NOMO-1 treated with DMSO at 0.1 percent for 48 hours (cell line): ENCODE data around the gene DDT.
"Not testable (repeated sequence)": the region's sequence is repeated elsewhere in the genome, so short reads cannot be mapped to it uniquely, and the experiment has no call there.

ENCODE experiments used
- DNase-seq: peaks from one replicate; lab custom pipeline; 2025; ENCODE audit not compliant: unreplicated experiment; lab: John Stamatoyannopoulos, UW

The DDT gene

GRCh38 chr22:23989583-23990244 lies 15.5 kb upstream of the DDT start:
- not testable (repeated sequence) for DNase-seq

- not testable (repeated sequence) for DNase-seq
These were observed 12.4 kb upstream of the DDT start for GRCh38 chr22:23986538-23987178.

- not testable (repeated sequence) for DNase-seq
These were observed 11.8 kb upstream of the DDT start for GRCh38 chr22:23986089-23986488.

DNA sequence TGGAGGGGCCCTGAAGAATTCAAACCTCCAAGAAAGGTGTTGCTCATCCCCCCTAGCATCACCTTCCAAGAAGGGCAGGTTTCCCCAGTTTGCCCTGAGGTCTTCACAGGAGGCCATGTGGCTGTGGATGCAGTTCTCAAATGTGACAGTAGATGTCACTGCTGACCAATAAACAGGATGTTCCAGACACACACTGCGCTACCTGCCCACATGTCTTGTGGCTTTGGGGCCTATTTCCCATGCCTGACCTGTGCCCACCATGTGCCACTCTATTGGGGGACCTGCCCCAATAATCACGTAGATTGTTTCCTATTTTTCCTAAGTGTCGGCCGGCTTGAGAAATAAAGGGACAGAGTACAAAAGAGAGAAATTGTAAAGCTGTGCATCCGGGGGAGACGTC lies 10.2 kb upstream of the DDT start:
- DNase-seq = peak; percentile 35

- DNase-seq = not testable (repeated sequence)
These were observed 6.3 kb upstream of the DDT start for GRCh38 chr22:23980567-23980966.

DNA sequence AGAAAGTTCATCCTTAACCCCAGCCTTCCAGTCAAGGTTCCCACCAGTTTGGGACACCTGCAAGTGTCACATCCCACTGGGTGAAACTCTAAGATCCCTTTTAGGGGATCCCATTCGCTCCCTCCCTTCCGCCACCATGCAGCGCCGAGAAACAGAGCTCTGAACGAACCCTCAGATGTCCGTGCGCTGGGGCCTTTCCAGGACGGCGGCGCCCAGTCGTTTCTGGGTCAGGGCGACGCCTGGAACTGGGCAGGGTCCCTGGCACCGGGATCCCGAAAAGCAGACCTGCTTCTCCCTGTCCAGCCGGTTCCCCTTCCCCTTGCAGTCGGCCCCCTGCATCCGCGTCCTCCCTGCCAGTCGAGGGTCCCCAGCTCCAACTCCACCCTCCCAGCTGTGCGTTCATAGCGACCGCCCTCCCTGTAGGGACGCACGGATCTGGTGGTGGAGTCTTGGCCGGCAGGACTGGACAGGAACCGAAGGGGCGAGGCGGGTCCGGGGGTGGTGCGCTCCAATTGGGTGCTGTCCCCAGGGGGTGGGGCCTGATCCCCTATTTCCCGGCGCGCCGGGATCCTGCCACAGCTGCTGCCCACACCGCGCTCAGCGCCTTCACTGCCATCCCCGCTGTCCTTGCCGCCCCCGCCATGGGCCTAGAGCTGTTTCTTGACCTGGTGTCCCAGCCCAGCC lies 5.5 kb upstream of the DDT start, which contains the start of gene GSTT2:
Gene GSTT2 (plus strand): TSS at position 578 of the 684 bp plus-strand sequence.
- not testable (repeated sequence) for DNase-seq

GRCh38 chr22:23977304-23977703 lies 3.1 kb upstream of the DDT start:
- not testable (repeated sequence) for DNase-seq

DNA sequence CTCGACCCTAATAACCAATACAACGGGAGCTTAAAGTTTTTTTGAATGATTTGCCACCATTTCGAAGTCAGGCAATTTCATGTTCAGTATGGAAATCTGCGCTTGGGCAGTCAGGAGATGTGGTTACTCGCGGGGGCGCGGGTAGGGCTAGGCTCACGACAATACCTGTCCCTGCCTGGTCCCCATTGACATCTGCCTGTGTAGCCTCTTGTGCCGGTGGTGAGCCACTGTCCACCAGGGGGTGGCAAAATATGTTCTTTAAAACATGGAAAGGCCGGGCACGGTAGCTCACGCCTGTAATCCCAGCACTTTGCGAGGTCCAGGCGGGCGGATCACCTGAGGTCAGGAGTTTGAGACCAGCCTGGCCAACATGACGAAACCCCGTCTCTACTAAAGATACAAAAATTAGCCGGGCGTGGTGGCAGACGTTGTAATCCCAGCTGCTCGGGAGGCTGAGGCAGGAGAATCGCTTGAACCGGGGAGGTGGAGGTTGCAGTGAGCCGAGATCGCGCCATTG lies 653 bp upstream of the DDT start:
- DNase-seq = not testable (repeated sequence)

- DNase-seq = not testable (repeated sequence)
These were observed 2.3 kb downstream of the DDT start for GRCh38 chr22:23971927-23972326.

GRCh38 chr22:23970816-23971486 lies 3.3 kb downstream of the DDT start:
- DNase-seq = no peak

GRCh38 chr22:23970201-23970641 lies 4.0 kb downstream of the DDT start:
- DNase-seq = no peak

GRCh38 chr22:23969071-23969470 lies 5.2 kb downstream of the DDT start:
- no peak for DNase-seq

- not testable (repeated sequence) for DNase-seq
These were observed 7.7 kb downstream of the DDT start, which contains the start of gene DDTL for GRCh38 chr22:23966568-23966967. DDTL (plus strand) TSS chr22:23966888; CDS start chr22:23966915, 27 bp downstream.

DNA sequence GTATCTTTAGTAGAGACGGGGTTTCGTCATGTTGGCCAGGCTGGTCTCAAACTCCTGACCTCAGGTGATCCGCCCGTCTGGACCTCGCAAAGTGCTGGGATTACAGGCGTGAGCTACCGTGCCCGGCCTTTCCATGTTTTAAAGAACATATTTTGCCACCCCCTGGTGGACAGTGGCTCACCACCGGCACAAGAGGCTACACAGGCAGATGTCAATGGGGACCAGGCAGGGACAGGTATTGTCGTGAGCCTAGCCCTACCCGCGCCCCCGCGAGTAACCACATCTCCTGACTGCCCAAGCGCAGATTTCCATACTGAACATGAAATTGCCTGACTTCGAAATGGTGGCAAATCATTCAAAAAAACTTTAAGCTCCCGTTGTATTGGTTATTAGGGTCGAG lies 8.1 kb downstream of the DDT start:
- DNase-seq = not testable (repeated sequence)

GRCh38 chr22:23961084-23961771 lies 13.0 kb downstream of the DDT start, which contains the start of gene GSTT2B:
GSTT2B (minus strand) TSS chr22:23961195; CDS start chr22:23961131, 64 bp downstream.
- DNase-seq = not testable (repeated sequence)

- peak; percentile 14 for DNase-seq
These were observed 17.8 kb downstream of the DDT start for GRCh38 chr22:23956301-23956900.

- not testable (repeated sequence) for DNase-seq
These were observed 18.4 kb downstream of the DDT start for GRCh38 chr22:23955886-23956285.

- DNase-seq = not testable (repeated sequence)
These were observed 19.3 kb downstream of the DDT start for GRCh38 chr22:23954991-23955305.

DNA sequence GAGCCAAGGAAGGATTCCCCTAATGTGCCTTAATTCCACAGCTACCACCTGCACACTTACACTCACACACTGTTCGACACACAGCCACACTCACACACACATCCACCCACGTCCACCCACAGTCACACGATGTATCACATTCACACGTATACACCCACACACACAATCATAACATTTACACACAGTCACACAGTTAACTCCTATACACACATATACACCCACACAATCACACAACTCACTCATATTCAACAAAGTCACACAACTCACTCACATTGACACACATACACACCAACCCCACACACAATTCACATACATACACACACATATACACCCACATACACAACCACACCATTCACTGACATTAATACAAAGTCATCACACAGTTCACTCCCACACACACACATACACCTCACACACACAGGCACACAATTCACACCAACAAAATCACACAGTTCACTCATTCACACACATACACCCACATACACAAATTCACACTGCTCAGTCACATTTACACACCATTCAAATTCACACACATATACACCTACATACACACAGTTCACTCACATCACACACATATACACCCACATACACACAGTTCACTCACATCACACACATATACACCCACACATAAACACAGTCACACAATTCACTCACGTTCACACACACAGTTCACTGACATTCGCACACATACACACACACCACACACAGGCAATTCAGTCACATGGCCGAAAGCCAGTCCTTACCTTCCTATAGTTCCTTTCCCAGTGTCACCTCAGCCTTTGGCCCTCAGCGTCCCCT lies 19.8 kb downstream of the DDT start:
- not testable (repeated sequence) for DNase-seq
